Mesothelial cell of epicardium (in vitro differentiated cells): ENCODE data around the gene MANEAL. TPM values are rescaled to one million over a fixed set of nuclear protein-coding genes. Genes with fewer than 3 reads are reported as not detected.

ENCODE experiments used
- DNase-seq, 2 experiments: peaks; one replicate each; pipeline ENCODE4 v3.0.0; 2021; ENCODE audit warnings: low spot score in 2 of 2; ENCODE audit not compliant: unreplicated experiment in 2 of 2
- H3K27ac Mint-ChIP-seq: 2 replicates; pipeline ENCODE4 v1.8.0; 2021; ENCODE audit warnings: mixed read lengths
- H3K27me3 Mint-ChIP-seq: 2 replicates; pipeline ENCODE4 v1.8.0; 2021; ENCODE audit warnings: low read depth, mixed read lengths
- H3K36me3 Mint-ChIP-seq: 2 replicates; pipeline ENCODE4 v1.8.0; 2021; ENCODE audit warnings: mixed read lengths
- H3K4me1 Mint-ChIP-seq: 2 replicates; pipeline ENCODE4 v1.8.0; 2021; ENCODE audit warnings: mixed read lengths
- H3K4me3 Mint-ChIP-seq: 2 replicates; pipeline ENCODE4 v1.8.0; 2021; ENCODE audit warnings: mild to moderate bottlenecking, moderate library complexity, mixed read lengths
- H3K9me3 Mint-ChIP-seq: 2 replicates; pipeline ENCODE4 v1.8.0; 2021; ENCODE audit warnings: mixed read lengths
- total RNA-seq: library from RNA; stranded (reverse); gene quantifications from 3 replicates; pipeline ENCODE4 v1.2.1, GENCODE V29; 2021
- TF ChIP-seq, protein P1 (sequence below): fragments of 200-600 bp; sonication (generic); IDR thresholded peaks from one replicate; pipeline ENCODE4 v1.5.0; 2021; ENCODE audit warnings: antibody characterized with exemption; ENCODE audit not compliant: unreplicated experiment

The MANEAL gene
- total RNA-seq, 1 donor from 2014 or later, result 1.8 TPM

- no peak for DNase-seq
- no peak overlapping the region for H3K4me3 Mint-ChIP-seq
- TF ChIP-seq, protein P1, sequence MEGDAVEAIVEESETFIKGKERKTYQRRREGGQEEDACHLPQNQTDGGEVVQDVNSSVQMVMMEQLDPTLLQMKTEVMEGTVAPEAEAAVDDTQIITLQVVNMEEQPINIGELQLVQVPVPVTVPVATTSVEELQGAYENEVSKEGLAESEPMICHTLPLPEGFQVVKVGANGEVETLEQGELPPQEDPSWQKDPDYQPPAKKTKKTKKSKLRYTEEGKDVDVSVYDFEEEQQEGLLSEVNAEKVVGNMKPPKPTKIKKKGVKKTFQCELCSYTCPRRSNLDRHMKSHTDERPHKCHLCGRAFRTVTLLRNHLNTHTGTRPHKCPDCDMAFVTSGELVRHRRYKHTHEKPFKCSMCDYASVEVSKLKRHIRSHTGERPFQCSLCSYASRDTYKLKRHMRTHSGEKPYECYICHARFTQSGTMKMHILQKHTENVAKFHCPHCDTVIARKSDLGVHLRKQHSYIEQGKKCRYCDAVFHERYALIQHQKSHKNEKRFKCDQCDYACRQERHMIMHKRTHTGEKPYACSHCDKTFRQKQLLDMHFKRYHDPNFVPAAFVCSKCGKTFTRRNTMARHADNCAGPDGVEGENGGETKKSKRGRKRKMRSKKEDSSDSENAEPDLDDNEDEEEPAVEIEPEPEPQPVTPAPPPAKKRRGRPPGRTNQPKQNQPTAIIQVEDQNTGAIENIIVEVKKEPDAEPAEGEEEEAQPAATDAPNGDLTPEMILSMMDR, result no peak
- H3K27me3 Mint-ChIP-seq, result no peaks in the 10 kb centered on the region
- peaks cover 1% of the 10 kb centered on the region for H3K4me1 Mint-ChIP-seq
- H3K9me3 Mint-ChIP-seq, result no peaks in the 10 kb centered on the region
- no peak overlapping the region for H3K27ac Mint-ChIP-seq
- H3K36me3 Mint-ChIP-seq, result peaks cover 2% of the 10 kb centered on the region
These were observed 20.6 kb downstream of the MANEAL start for GRCh38 chr1:37814252-37814651.

- H3K27me3 Mint-ChIP-seq, result no peaks in the 10 kb centered on the region
- TF ChIP-seq, protein P1, result no peak
- H3K36me3 Mint-ChIP-seq, result peaks cover 17% of the 10 kb centered on the region
- no peaks in the 10 kb centered on the region for H3K9me3 Mint-ChIP-seq
- H3K27ac Mint-ChIP-seq, result no peak overlapping the region
- no peaks in the 10 kb centered on the region for H3K4me1 Mint-ChIP-seq
- DNase-seq, result no peak
- no peak overlapping the region for H3K4me3 Mint-ChIP-seq
These were observed 23.8 kb downstream of the MANEAL start for GRCh38 chr1:37817481-37817880.

GRCh38 chr1:37821481-37821880 lies 27.8 kb downstream of the MANEAL start:
- H3K27ac Mint-ChIP-seq, result no peak overlapping the region
- peaks cover 19% of the 10 kb centered on the region for H3K36me3 Mint-ChIP-seq
- no peak overlapping the region for H3K4me3 Mint-ChIP-seq
- TF ChIP-seq, protein P1, result no peak
- H3K4me1 Mint-ChIP-seq, result no peaks in the 10 kb centered on the region
- no peak for DNase-seq
- H3K27me3 Mint-ChIP-seq, result no peaks in the 10 kb centered on the region
- no peaks in the 10 kb centered on the region for H3K9me3 Mint-ChIP-seq

DNA sequence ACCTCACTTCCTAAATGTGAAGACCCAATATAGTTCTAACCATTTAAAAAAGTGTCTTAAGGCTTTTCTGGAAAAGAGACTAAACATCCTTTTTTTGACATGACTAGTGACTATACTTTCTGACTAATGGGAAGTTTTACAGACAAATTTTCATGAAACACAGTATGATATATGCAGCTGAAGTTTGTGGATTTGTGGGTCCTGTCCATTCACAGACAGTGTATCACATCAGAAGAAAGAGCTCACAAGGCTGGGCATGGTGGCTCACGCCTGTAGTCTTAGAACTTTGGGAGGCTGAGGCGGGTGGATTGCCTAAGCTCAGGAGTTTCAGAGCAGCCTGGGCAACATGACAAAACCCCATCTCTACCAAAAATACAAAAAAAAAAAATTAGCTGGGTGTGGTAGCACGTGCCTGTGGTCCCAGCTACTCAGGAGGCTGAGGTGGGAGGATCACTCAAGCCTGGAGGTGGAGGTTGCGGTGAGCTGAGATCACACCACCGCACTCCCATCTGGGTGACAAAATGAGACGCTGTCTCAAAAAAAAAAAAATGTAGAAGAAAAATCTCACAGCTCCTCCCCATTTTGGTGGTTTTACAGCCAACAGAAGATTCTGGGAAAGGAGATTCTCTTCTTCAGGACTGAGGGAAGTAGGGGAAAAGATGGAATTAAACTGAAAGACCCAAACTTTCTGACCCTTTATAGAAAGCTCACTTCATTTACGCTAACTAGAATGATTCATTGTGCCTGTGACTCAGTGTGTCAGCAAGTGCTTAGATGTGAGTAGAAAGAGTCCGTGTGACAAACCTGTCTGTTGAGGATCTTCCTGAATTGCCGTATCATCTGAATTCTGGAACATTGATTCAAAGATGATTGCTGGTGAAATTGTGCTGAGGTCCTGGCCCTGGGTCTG lies 29.5 kb downstream of the MANEAL start:
- H3K9me3 Mint-ChIP-seq, result no peaks in the 10 kb centered on the region
- peaks cover 26% of the 10 kb centered on the region for H3K36me3 Mint-ChIP-seq
- H3K4me1 Mint-ChIP-seq, result no peaks in the 10 kb centered on the region
- no peak for DNase-seq
- no peak overlapping the region for H3K4me3 Mint-ChIP-seq
- TF ChIP-seq, protein P1, result no peak
- H3K27ac Mint-ChIP-seq, result no peak overlapping the region
- no peaks in the 10 kb centered on the region for H3K27me3 Mint-ChIP-seq

DNA sequence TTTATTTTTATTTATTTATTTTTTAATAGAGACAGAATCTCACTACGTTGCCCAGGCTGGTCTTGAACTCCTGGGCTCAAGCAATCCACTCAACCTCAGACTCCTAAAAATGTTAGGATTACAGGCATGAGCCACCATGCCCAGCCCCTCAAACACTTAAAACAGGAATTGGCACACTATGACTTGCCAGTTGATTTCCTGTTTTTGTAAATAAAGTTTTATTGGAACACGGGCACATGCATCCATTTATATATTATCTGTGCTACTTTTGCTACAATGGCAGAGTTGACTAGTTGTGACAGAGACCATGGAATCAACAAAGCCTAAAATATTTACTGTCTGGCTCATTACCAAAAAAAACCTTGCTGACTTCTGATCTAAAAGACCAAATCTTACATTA lies 30.4 kb downstream of the MANEAL start:
- H3K4me3 Mint-ChIP-seq, result no peak overlapping the region
- no peaks in the 10 kb centered on the region for H3K27me3 Mint-ChIP-seq
- H3K27ac Mint-ChIP-seq, result no peak overlapping the region
- DNase-seq, result no peak
- no peaks in the 10 kb centered on the region for H3K9me3 Mint-ChIP-seq
- H3K36me3 Mint-ChIP-seq, result peaks cover 26% of the 10 kb centered on the region
- TF ChIP-seq, protein P1, result no peak
- no peaks in the 10 kb centered on the region for H3K4me1 Mint-ChIP-seq
